ENCODE results near the gene GRIN3B. TPM values are rescaled to one million over a fixed set of nuclear protein-coding genes. Genes with fewer than 3 reads are reported as not detected.

GRIN3B gene
- total and polyA plus RNA-seq, 2 experiments from 2014 or later, result 3.0 to 8.5 TPM

GRCh38 chr19:990746-991145 is 9.5 kb upstream of the GRIN3B start:
- no peak for TF ChIP-seq CTCF (IDR thresholded peaks at IDR 0.05; ENCODE audit: low read depth, low read length)
- no peaks in the 10 kb centered on the region for H3K27me3 ChIP-seq
- H3K27ac ChIP-seq, result no peak overlapping the region
- H3K36me3 ChIP-seq, result peaks cover 19% of the 10 kb centered on the region
- DNase-seq (ENCODE audit: low read depth in 1 of 2, low spot score in 1 of 2), result no peak
- no peak overlapping the region for H3K4me3 ChIP-seq
- H3K4me1 ChIP-seq (ENCODE audit: low read depth), result no peaks in the 10 kb centered on the region
- H3K9me3 ChIP-seq (ENCODE audit: low read depth), result no peaks in the 10 kb centered on the region

- Histone ChIP-seq H3K27ac (no peak overlapping the region), H3K27me3 (no peaks in the 10 kb centered on the region), H3K4me1 (ENCODE audit: low read depth) (no peaks in the 10 kb centered on the region), H3K4me3 (no peak overlapping the region), H3K36me3 (peaks cover 15% of the 10 kb centered on the region), H3K9me3 (ENCODE audit: low read depth) (no peaks in the 10 kb centered on the region)
- no peak for TF ChIP-seq CTCF (IDR thresholded peaks at IDR 0.05; ENCODE audit: low read depth, low read length)
- peak; percentile 13 to 54 for DNase-seq (ENCODE audit: low read depth in 1 of 2, low spot score in 1 of 2)
Measured at GRCh38 chr19:991174-991931, 8.9 kb upstream of the GRIN3B start.

GRCh38 chr19:991932-992669 is 8.1 kb upstream of the GRIN3B start:
- TF ChIP-seq CTCF (IDR thresholded peaks at IDR 0.05; ENCODE audit: low read depth, low read length), result no peak
- Histone ChIP-seq H3K4me3 (no peak overlapping the region), H3K36me3 (peaks cover 10% of the 10 kb centered on the region), H3K4me1 (ENCODE audit: low read depth) (no peaks in the 10 kb centered on the region), H3K27ac (no peak overlapping the region), H3K9me3 (ENCODE audit: low read depth) (no peaks in the 10 kb centered on the region), H3K27me3 (no peaks in the 10 kb centered on the region)
- DNase-seq (ENCODE audit: low read depth in 1 of 2, low spot score in 1 of 2), result no peak

- no peaks in the 10 kb centered on the region for H3K9me3 ChIP-seq (ENCODE audit: low read depth)
- H3K27me3 ChIP-seq, result no peaks in the 10 kb centered on the region
- no peaks in the 10 kb centered on the region for H3K4me1 ChIP-seq (ENCODE audit: low read depth)
- no peak overlapping the region for H3K27ac ChIP-seq
- no peak overlapping the region for H3K4me3 ChIP-seq
- TF ChIP-seq CTCF (IDR thresholded peaks at IDR 0.05; ENCODE audit: low read depth, low read length), result no peak
- H3K36me3 ChIP-seq, result peaks cover 10% of the 10 kb centered on the region
- no peak for DNase-seq (ENCODE audit: low read depth in 1 of 2, low spot score in 1 of 2)
Measured at GRCh38 chr19:992670-993055, 7.6 kb upstream of the GRIN3B start.

GRCh38 chr19:993361-993830 is 6.8 kb upstream of the GRIN3B start:
- no peaks in the 10 kb centered on the region for H3K9me3 ChIP-seq (ENCODE audit: low read depth)
- no peak for DNase-seq (ENCODE audit: low read depth in 1 of 2, low spot score in 1 of 2)
- peaks cover 7% of the 10 kb centered on the region for H3K36me3 ChIP-seq
- no peaks in the 10 kb centered on the region for H3K4me1 ChIP-seq (ENCODE audit: low read depth)
- no peak overlapping the region for H3K27ac ChIP-seq
- peaks cover 2% of the 10 kb centered on the region for H3K27me3 ChIP-seq
- H3K4me3 ChIP-seq, result no peak overlapping the region
- TF ChIP-seq CTCF (IDR thresholded peaks at IDR 0.05; ENCODE audit: low read depth, low read length), result no peak
